Measurements from ENCODE around the gene CDK5RAP1.
A peak's percentile ranks its signal among the peaks of the same experiment; 100 is the strongest.

Gene CDK5RAP1

DNA sequence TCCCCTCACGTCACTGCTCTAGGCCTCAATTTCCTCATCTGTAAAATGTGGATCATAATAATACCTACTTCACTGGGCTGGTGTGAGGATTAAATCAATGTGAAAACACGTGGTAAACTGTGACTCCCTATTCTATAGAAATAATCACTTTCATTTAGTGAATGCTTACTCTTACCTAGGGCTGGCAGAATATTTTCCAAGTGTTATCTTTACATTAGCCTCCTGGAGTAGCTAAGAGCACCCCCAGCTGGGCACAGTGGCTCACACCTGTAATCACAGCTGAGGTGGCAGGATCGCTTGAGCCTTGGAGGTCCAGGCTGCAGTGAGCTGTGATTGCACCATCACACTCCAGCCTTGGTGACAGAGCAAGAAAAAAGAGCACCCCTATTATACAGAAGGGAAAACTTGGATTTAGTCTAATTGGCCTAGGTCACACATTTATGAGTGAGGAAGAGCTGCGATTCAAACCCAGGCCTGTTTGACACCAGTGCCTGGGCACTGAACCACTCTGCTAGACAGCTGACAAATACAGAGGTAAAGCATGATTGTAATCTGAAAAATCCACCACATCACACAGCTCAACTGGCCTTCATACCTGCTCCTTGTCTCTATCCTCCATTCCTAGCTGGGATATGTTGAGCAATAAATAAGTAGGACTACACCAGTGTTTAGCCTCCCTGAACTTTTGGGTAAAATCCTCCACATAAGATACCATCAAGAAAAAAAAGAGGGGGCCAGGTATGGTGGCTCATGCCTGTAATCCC, 43.7 kb upstream of the CDK5RAP1 start:
- Histone ChIP-seq H3K9ac (ENCODE audit: low read length) (peak overlapping the region; percentile 7; the same call in 1 of the 2 replicates), H3K36me3 (ENCODE audit: insufficient read depth, low read length) (no peaks in the 10 kb centered on the region), H3K4me2 (ENCODE audit: low read length) (peak overlapping the region; percentile 94), H3K4me3 (ENCODE audit: low read depth, low read length, poor library complexity, severe bottlenecking) (peak overlapping the region; percentile 70), H3K79me2 (ENCODE audit: insufficient read depth, low read length) (no peaks in the 10 kb centered on the region), H3F3A (ENCODE audit: insufficient read depth, low read length) (peaks cover 5% of the 10 kb centered on the region; the same call in 1 of the 2 replicates), H2AFZ (ENCODE audit: low read length) (no peak overlapping the region), H3K4me1 (ENCODE audit: insufficient read depth, low read length, severe bottlenecking) (peaks cover 53% of the 10 kb centered on the region), H3K9me2 (ENCODE audit: low read depth, low read length) (no peaks in the 10 kb centered on the region), H3K27me3 (ENCODE audit: insufficient read depth, low read length) (no peaks in the 10 kb centered on the region), H3K9me3 (ENCODE audit: low read length) (no peaks in the 10 kb centered on the region), H3K27ac (ENCODE audit: low read depth, low read length, poor library complexity, severe bottlenecking) (peak overlapping the region; percentile 79), H4K20me1 (ENCODE audit: insufficient read depth, low read length) (no peaks in the 10 kb centered on the region)
- TF ChIP-seq, protein P1, sequence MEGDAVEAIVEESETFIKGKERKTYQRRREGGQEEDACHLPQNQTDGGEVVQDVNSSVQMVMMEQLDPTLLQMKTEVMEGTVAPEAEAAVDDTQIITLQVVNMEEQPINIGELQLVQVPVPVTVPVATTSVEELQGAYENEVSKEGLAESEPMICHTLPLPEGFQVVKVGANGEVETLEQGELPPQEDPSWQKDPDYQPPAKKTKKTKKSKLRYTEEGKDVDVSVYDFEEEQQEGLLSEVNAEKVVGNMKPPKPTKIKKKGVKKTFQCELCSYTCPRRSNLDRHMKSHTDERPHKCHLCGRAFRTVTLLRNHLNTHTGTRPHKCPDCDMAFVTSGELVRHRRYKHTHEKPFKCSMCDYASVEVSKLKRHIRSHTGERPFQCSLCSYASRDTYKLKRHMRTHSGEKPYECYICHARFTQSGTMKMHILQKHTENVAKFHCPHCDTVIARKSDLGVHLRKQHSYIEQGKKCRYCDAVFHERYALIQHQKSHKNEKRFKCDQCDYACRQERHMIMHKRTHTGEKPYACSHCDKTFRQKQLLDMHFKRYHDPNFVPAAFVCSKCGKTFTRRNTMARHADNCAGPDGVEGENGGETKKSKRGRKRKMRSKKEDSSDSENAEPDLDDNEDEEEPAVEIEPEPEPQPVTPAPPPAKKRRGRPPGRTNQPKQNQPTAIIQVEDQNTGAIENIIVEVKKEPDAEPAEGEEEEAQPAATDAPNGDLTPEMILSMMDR (IDR thresholded peaks at IDR 0.05; ENCODE audit: low read length), result peak; percentile 77
- TF ChIP-seq EZH2 (IDR thresholded peaks at IDR 0.05; ENCODE audit: borderline replicate concordance, low read length), result no peak

DNA sequence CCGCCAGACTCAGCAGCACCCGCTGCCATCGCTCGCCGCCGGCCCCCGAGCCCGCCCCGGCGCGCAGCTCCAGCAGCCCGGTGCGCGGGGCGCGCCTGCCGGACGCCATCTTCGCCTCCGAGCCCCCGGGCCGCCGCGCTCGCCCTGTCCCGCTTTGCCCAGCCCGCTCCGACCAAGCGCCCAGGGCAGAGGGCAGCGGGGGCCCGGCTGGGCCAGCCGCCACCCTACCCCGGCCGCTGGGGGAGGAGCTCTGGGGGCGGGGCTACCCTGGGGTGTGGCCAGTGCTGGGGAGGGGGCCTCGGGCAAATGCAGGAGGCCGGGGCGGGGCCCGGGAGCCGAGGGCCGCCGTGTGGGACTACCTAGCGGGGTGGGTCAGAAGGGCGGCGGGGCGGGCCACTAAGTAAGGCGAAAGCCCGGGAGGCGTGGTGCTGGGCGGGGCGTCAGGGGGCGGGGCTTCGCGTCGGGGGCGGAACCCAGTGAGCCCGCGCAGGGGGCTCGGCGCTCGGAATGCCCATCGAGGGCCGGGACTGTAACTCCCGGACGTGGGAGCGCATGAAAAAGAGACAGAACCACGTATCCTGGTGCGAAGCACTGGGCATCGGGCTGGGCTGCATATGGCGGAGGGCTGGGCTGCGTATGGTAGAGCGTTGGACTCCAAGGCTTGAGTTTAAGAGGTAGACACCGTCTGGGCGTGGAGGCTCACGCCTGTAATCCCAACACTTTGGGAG, 42.4 kb upstream of the CDK5RAP1 start, which contains the start of gene SNTA1:
TSS of gene SNTA1 (minus strand) at position 252 of the 728 bp plus-strand sequence. CDS start at position 109, 143 bp downstream.
- 0 out of 2 replicates have a peak within 1 kb of the TSS, but pooled peaks have one; percentile 5 for H2AFZ ChIP-seq (ENCODE audit: low read length)
- no peaks in the 10 kb centered on the region for H4K20me1 ChIP-seq (ENCODE audit: insufficient read depth, low read length)
- H3K4me3 ChIP-seq (ENCODE audit: low read depth, low read length, poor library complexity, severe bottlenecking), result peak within 1 kb of the TSS; percentile 70
- no peaks in the 10 kb centered on the region for H3K36me3 ChIP-seq (ENCODE audit: insufficient read depth, low read length)
- H3K4me2 ChIP-seq (ENCODE audit: low read length), result peak within 1 kb of the TSS; percentile 94
- no peaks in the 10 kb centered on the region for H3K79me2 ChIP-seq (ENCODE audit: insufficient read depth, low read length)
- H3K9ac ChIP-seq (ENCODE audit: low read length), result peak within 1 kb of the TSS; percentile 68
- no peaks in the 10 kb centered on the region for H3K9me3 ChIP-seq (ENCODE audit: low read length)
- peak within 1 kb of the TSS; percentile 79 for H3K27ac ChIP-seq (ENCODE audit: low read depth, low read length, poor library complexity, severe bottlenecking)
- no peaks in the 10 kb centered on the region for H3K9me2 ChIP-seq (ENCODE audit: low read depth, low read length)
- H3K4me1 ChIP-seq (ENCODE audit: insufficient read depth, low read length, severe bottlenecking), result peaks cover 62% of the 10 kb centered on the region
- no peaks in the 10 kb centered on the region for H3K27me3 ChIP-seq (ENCODE audit: insufficient read depth, low read length)
- peaks cover 5% of the 10 kb centered on the region; the same call in 1 of the 2 replicates for H3F3A ChIP-seq (ENCODE audit: insufficient read depth, low read length)
- no peak for TF ChIP-seq EZH2 (IDR thresholded peaks at IDR 0.05; ENCODE audit: borderline replicate concordance, low read length)
- TF ChIP-seq, protein P1 (IDR thresholded peaks at IDR 0.05; ENCODE audit: low read length), result no peak

DNA sequence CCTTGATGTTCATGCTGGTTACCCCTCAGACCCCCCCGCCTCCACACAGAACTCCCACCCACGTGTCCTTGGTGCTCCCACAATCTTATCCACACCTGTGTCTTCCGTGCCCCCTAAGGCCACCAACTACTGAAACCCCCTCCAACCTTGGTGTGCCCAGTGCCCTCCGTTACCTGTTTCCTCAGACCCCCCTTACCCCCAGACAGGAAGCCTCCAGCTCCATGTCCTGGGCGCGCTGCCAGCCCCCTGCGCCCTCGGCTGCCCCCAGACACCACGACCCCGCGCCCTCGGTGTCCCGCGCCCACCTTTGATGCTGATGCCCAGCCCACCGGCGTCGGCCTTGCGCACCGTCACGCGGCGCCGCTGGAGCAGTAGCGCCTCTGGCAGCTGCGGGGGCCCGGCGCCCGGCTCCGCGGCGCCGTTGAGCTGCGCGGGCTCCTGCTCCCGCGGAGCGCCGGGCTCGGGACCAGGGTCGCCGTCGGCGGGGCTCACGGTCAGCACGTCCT, 41.7 kb upstream of the CDK5RAP1 start:
- TF ChIP-seq, protein P1 (IDR thresholded peaks at IDR 0.05; ENCODE audit: low read length), result no peak
- TF ChIP-seq EZH2 (IDR thresholded peaks at IDR 0.05; ENCODE audit: borderline replicate concordance, low read length), result no peak
- Histone ChIP-seq H3K4me3 (ENCODE audit: low read depth, low read length, poor library complexity, severe bottlenecking) (peak overlapping the region; percentile 70), H3K4me2 (ENCODE audit: low read length) (peak overlapping the region; percentile 94), H3K9me2 (ENCODE audit: low read depth, low read length) (no peaks in the 10 kb centered on the region), H3K4me1 (ENCODE audit: insufficient read depth, low read length, severe bottlenecking) (peaks cover 68% of the 10 kb centered on the region), H2AFZ (ENCODE audit: low read length) (no peak overlapping the region), H3K27ac (ENCODE audit: low read depth, low read length, poor library complexity, severe bottlenecking) (peak overlapping the region; percentile 60), H3K36me3 (ENCODE audit: insufficient read depth, low read length) (no peaks in the 10 kb centered on the region), H3K27me3 (ENCODE audit: insufficient read depth, low read length) (no peaks in the 10 kb centered on the region), H3K9me3 (ENCODE audit: low read length) (no peaks in the 10 kb centered on the region), H4K20me1 (ENCODE audit: insufficient read depth, low read length) (no peaks in the 10 kb centered on the region), H3F3A (ENCODE audit: insufficient read depth, low read length) (peaks cover 5% of the 10 kb centered on the region; the same call in 1 of the 2 replicates), H3K79me2 (ENCODE audit: insufficient read depth, low read length) (no peaks in the 10 kb centered on the region), H3K9ac (ENCODE audit: low read length) (peak overlapping the region; percentile 68)
